HepG2 (cell line): ENCODE results near the gene POLN. TPM values are rescaled to one million over a fixed set of nuclear protein-coding genes. Genes with fewer than 3 reads are reported as not detected.
A peak's percentile ranks its signal among the peaks of the same experiment; 100 is the strongest.

Experiments
- EHMT2 ChIP-seq: fragments of 200-600 bp; sonication (generic); IDR thresholded peaks from 2 replicates; pipeline ENCODE4 v1.7.0; 2017; ENCODE audit warnings: antibody characterized with exemption, low read depth, low read length, borderline replicate concordance
- GATAD1 ChIP-seq: IDR thresholded peaks from 2 replicates; pipeline ENCODE4 v1.6.1; 2016; ENCODE audit warnings: missing genetic modification reagents, missing compliant biosample characterization
- HCFC1 ChIP-seq: fragments of 150-350 bp; IDR thresholded peaks from 2 replicates; pipeline ENCODE4 v1.6.1; 2014; ENCODE audit warnings: low read depth, low read length
- HNF1B ChIP-seq: sonication (generic); formaldehyde crosslinking; IDR thresholded peaks from 2 replicates; pipeline ENCODE4 v1.5.1; 2020; ENCODE audit warnings: mild to moderate bottlenecking, moderate library complexity, missing genetic modification reagents
- MIER3 ChIP-seq: IDR thresholded peaks from 2 replicates; pipeline ENCODE4 v1.6.1; 2016; ENCODE audit warnings: missing compliant biosample characterization, borderline replicate concordance
- NR0B2 ChIP-seq: sonication (generic); formaldehyde crosslinking; IDR thresholded peaks from 2 replicates; pipeline ENCODE4 v1.4.0; 2020; ENCODE audit warnings: mild to moderate bottlenecking, missing genetic modification reagents
- PBX2 ChIP-seq: IDR thresholded peaks from 2 replicates; pipeline ENCODE4 v1.6.1; 2016; ENCODE audit warnings: control low read depth
- PLSCR1 ChIP-seq: sonication (generic); formaldehyde crosslinking; IDR thresholded peaks from 2 replicates; pipeline ENCODE4 v1.5.0; 2020; ENCODE audit warnings: missing genetic modification reagents, mild to moderate bottlenecking, borderline replicate concordance
- SKIL ChIP-seq: sonication (generic); formaldehyde crosslinking; IDR thresholded peaks from 2 replicates; pipeline ENCODE4 v1.8.0; 2022; ENCODE audit warnings: missing genetic modification reagents, mild to moderate bottlenecking, moderate library complexity, borderline replicate concordance
- THYN1 ChIP-seq: sonication (generic); formaldehyde crosslinking; IDR thresholded peaks from 2 replicates; pipeline ENCODE4 v1.8.1; 2023; ENCODE audit warnings: low read depth, mild to moderate bottlenecking, moderate library complexity, missing genetic modification reagents, borderline replicate concordance
- ZBTB2 ChIP-seq: sonication (generic); formaldehyde crosslinking; IDR thresholded peaks from 2 replicates; pipeline ENCODE4 v1.8.0; 2022; ENCODE audit warnings: low read depth, missing genetic modification reagents
- ZNF224 ChIP-seq: sonication (generic); formaldehyde crosslinking; IDR thresholded peaks from 2 replicates; pipeline ENCODE4 v1.5.0; 2020; ENCODE audit warnings: mild to moderate bottlenecking, missing genetic modification reagents
- ZNF260 ChIP-seq: sonication (generic); formaldehyde crosslinking; IDR thresholded peaks from 2 replicates; pipeline ENCODE4 v1.4.0; 2020; ENCODE audit warnings: missing genetic modification reagents, low read depth, mild to moderate bottlenecking, borderline replicate concordance
- ZNF264 ChIP-seq: sonication (generic); formaldehyde crosslinking; IDR thresholded peaks from 2 replicates; pipeline ENCODE4 v1.4.0; 2020; ENCODE audit warnings: missing genetic modification reagents
- ZNF484 ChIP-seq: sonication (generic); formaldehyde crosslinking; IDR thresholded peaks from 2 replicates; pipeline ENCODE4 v1.5.1; 2020; ENCODE audit warnings: mild to moderate bottlenecking, low read depth, missing genetic modification reagents, borderline replicate concordance
- ZNF777 ChIP-seq: sonication (generic); formaldehyde crosslinking; IDR thresholded peaks from 2 replicates; pipeline ENCODE4 v1.4.0; 2020; ENCODE audit warnings: missing genetic modification reagents
- ZNF782 ChIP-seq: sonication (generic); formaldehyde crosslinking; IDR thresholded peaks from 2 replicates; pipeline ENCODE4 v1.4.0; 2020; ENCODE audit warnings: missing genetic modification reagents, mild to moderate bottlenecking, borderline replicate concordance
- ZNF790 ChIP-seq: sonication (generic); formaldehyde crosslinking; IDR thresholded peaks from 2 replicates; pipeline ENCODE4 v1.8.0; 2022; ENCODE audit warnings: missing genetic modification reagents, mild to moderate bottlenecking, borderline replicate concordance
- ZSCAN20 ChIP-seq: sonication (generic); formaldehyde crosslinking; IDR thresholded peaks from 2 replicates; pipeline ENCODE4 v1.4.0; 2020; ENCODE audit warnings: missing genetic modification reagents, mild to moderate bottlenecking, borderline replicate concordance
- polyA plus RNA-seq, 8 experiments: library from polyadenylated mRNA; depleted of rRNA in 3 of 8; stranded (reverse) in 7 of 8; unstranded in 1 of 8; fragments of >200 nt; fragmentation: Illumina TruSeq in 4 of 8; extraction: Trizol in 4 of 8; gene quantifications; 2 replicates each; pipeline versions ENCODE4 v1.2.1 to v1.2.3, GENCODE V29; 2011 to 2016; ENCODE audit warnings: low read depth in 4 of 8, missing spikeins in 1 of 8, mixed read lengths in 1 of 8; ENCODE audit not compliant: insufficient read depth in 1 of 8
- total RNA-seq, 5 experiments: library from RNA; depleted of rRNA; stranded (reverse); fragments of >200 nt; fragmentation: Illumina TruSeq; extraction: Trizol; gene quantifications; 2 replicates each; pipeline ENCODE4 v1.2.3, GENCODE V29; 2016; ENCODE audit warnings: low read depth in 1 of 5

The POLN gene
- total and polyA plus RNA-seq, 2 of the 13 experiments (the other 11 are each of a cell fraction or from before 2014, with no cell fraction given): 0.93 to 1.5 TPM

- TF ChIP-seq HNF1B (CRISPR knock-in tag) (peak; percentile 57; the same call in 1 of the 2 replicates), ZSCAN20 (CRISPR knock-in tag) (no peak; the same call in 1 of the 2 replicates), MIER3 (CRISPR knock-in tag) (0 out of 2 replicates have a peak, but pooled peaks have one; percentile 32), HCFC1 (peak; percentile 43; the same call in 1 of the 2 replicates), ZNF224 (CRISPR knock-in tag) (0 out of 2 replicates have a peak, but pooled peaks have one; percentile 87), THYN1 (no peak), ZNF777 (peak; percentile 96), ZNF782 (CRISPR knock-in tag) (peak; percentile 69), ZNF260 (no peak), ZNF264 (0 out of 2 replicates have a peak, but pooled peaks have one; percentile 12), PBX2 (CRISPR knock-in tag) (no peak), EHMT2 (no peak), ZNF484 (CRISPR knock-in tag) (no peak), PLSCR1 (CRISPR knock-in tag) (no peak), NR0B2 (CRISPR knock-in tag) (peak; percentile 31; the same call in 1 of the 2 replicates), SKIL (CRISPR knock-in tag) (no peak), ZBTB2 (CRISPR knock-in tag) (no peak), ZNF790 (CRISPR knock-in tag) (no peak), GATAD1 (CRISPR knock-in tag) (peak; percentile 92)
Observed at GRCh38 chr4:2241410-2242353, at the start of gene POLN, which contains the start of gene HAUS3 (continued).
